PC-3 (cell line): ENCODE data around the gene FOXP1. TPM values are rescaled to one million over a fixed set of nuclear protein-coding genes. Genes with fewer than 3 reads are reported as not detected.

Experiments used
- ATAC-seq: fragments of 200-7000 bp; cut with Tn5 transposase; 2 replicates; pipeline ENCODE4 v1.9.1; 2020; ENCODE audit warnings: mild to moderate bottlenecking, moderate library complexity
- BruUV-seq: library from RNA; stranded (reverse); fragments of 400-500 nt; replicated peaks from 2 replicates; lab custom pipeline; 2021; lab: Mats Ljungman, UMichigan
- CTCF ChIA-PET: fragments of 300-600 bp; sonication (Branson Sonifier 250); formaldehyde crosslinking; loops from one replicate; lab custom pipeline; 2022; ENCODE audit warnings: antibody characterized with exemption; lab: Charles Lee
- POLR2A ChIA-PET: fragments of 300-600 bp; sonication (Branson Sonifier 250); formaldehyde crosslinking; loops from one replicate; lab custom pipeline; 2022; ENCODE audit warnings: antibody characterized with exemption; ENCODE audit not compliant: unreplicated experiment; lab: Charles Lee
- DNase-seq: peaks from one replicate; pipeline ENCODE4 v3.0.0-alpha.2; 2015
- H2AFZ ChIP-seq: fragments of 300-600 bp; sonication (generic); 2 replicates; pipeline ENCODE4 v1.6.0; 2016; ENCODE audit warnings: antibody characterized with exemption, low read length
- H3F3A ChIP-seq: fragments of 300-600 bp; sonication (generic); one replicate; pipeline ENCODE4 v1.6.0; 2017; ENCODE audit warnings: antibody characterized with exemption, low read length, control low read depth, mild to moderate bottlenecking; ENCODE audit not compliant: unreplicated experiment
- H3K27ac ChIP-seq: fragments of 300-600 bp; sonication (generic); 2 replicates; pipeline ENCODE4 v1.5.1; 2016; ENCODE audit warnings: mild to moderate bottlenecking, low read length
- H3K27me3 ChIP-seq: fragments of 300-600 bp; sonication (generic); 2 replicates; pipeline ENCODE4 v1.6.1; 2016; ENCODE audit warnings: low read length, mixed read lengths
- H3K36me3 ChIP-seq: fragments of 300-600 bp; sonication (generic); 2 replicates; pipeline ENCODE4 v1.6.1; 2016; ENCODE audit warnings: low read depth, mixed run types, low read length, mixed read lengths
- H3K4me1 ChIP-seq: fragments of 300-600 bp; sonication (generic); 2 replicates; pipeline ENCODE4 v1.5.1; 2016; ENCODE audit warnings: low read length; ENCODE audit not compliant: insufficient read depth
- H3K4me2 ChIP-seq: fragments of 300-600 bp; sonication (generic); 2 replicates; pipeline ENCODE4 v1.6.0; 2016; ENCODE audit warnings: low read length
- H3K4me3 ChIP-seq: fragments of 300-600 bp; sonication (generic); 2 replicates; pipeline ENCODE4 v1.5.1; 2016; ENCODE audit warnings: mild to moderate bottlenecking, low read length, mixed read lengths
- H3K79me2 ChIP-seq: fragments of 300-600 bp; sonication (generic); 2 replicates; pipeline ENCODE4 v1.6.1; 2017; ENCODE audit warnings: low read length, mixed read lengths
- H3K9ac ChIP-seq: fragments of 300-600 bp; sonication (generic); 2 replicates; pipeline ENCODE4 v1.6.0; 2016; ENCODE audit warnings: mild to moderate bottlenecking, low read length
- H3K9me2 ChIP-seq: fragments of 300-600 bp; sonication (generic); replicated peaks from 2 replicates; pipeline ENCODE4 v1.6.1; 2016; ENCODE audit warnings: mixed run types, low read length, mixed read lengths
- H3K9me3 ChIP-seq: fragments of 300-600 bp; sonication (generic); 2 replicates; pipeline ENCODE4 v1.6.1; 2016; ENCODE audit warnings: low read length, mixed read lengths
- H4K20me1 ChIP-seq: fragments of 300-600 bp; sonication (generic); 2 replicates; pipeline ENCODE4 v1.6.1; 2016; ENCODE audit warnings: low read length, mixed read lengths
- CTCF ChIP-seq: fragments of 300-600 bp; sonication (generic); conservative IDR thresholded peaks from 2 replicates; pipeline ENCODE4 v1.5.1; 2017; ENCODE audit warnings: antibody characterized with exemption, low read depth, mild to moderate bottlenecking, low read length
- EZH2 ChIP-seq: fragments of 300-600 bp; sonication (generic); IDR thresholded peaks from one replicate; pipeline ENCODE4 v1.6.1; 2017; ENCODE audit warnings: antibody characterized with exemption, mild to moderate bottlenecking, low read length; ENCODE audit not compliant: unreplicated experiment
- EZH2phosphoT487 ChIP-seq: fragments of 300-600 bp; sonication (generic); IDR thresholded peaks from 2 replicates; pipeline ENCODE4 v1.6.1; 2018; ENCODE audit warnings: mild to moderate bottlenecking, antibody characterized with exemption, low read length, borderline replicate concordance
- intact Hi-C: fragments of 100-400 bp; cut with micrococcal nuclease; formaldehyde crosslinking; loops from 2 replicates; pipeline ENCODE4 v1.9.0; 2023
- total RNA-seq: library from RNA; depleted of rRNA; stranded (reverse); fragments of >200 nt; gene quantifications from 2 replicates; pipeline ENCODE4 v1.2.3, GENCODE V29; 2014

FOXP1 gene
- total RNA-seq, 1 experiment from 2014 or later, result 35.3 TPM

GRCh38 chr3:71429597-71429988 lies 153.9 kb downstream of the FOXP1 start:
- H3K4me1 ChIP-seq, result peaks cover 28% of the 10 kb centered on the region
- TF ChIP-seq CTCF (no peak), EZH2phosphoT487 (no peak), EZH2 (no peak)
- H3K9ac ChIP-seq, result no peak overlapping the region
- H3K27ac ChIP-seq, result no peak overlapping the region
- H3K4me3 ChIP-seq, result no peak overlapping the region
- no TSS peak for BruUV-seq
- no peaks in the 10 kb centered on the region for H4K20me1 ChIP-seq
- intact Hi-C loops, result loop anchor here (10.0 kb wide), 1 partner anchor 365 kb away; no protein-coding TSS in a partner anchor
- POLR2A ChIA-PET, result no interaction called here
- no peaks in the 10 kb centered on the region for H3K9me3 ChIP-seq
- H3K79me2 ChIP-seq, result no peaks in the 10 kb centered on the region
- H3K9me2 ChIP-seq, result no peaks in the 10 kb centered on the region
- no peaks in the 10 kb centered on the region for H3F3A ChIP-seq
- no peak overlapping the region for H3K4me2 ChIP-seq
- no peak for DNase-seq
- H3K36me3 ChIP-seq, result no peaks in the 10 kb centered on the region
- H2AFZ ChIP-seq, result no peak overlapping the region
- no peak for ATAC-seq
- no peaks in the 10 kb centered on the region for H3K27me3 ChIP-seq
- CTCF ChIA-PET, result no interaction called here

- H3K9ac ChIP-seq, result no peak overlapping the region
- ATAC-seq (no peak), DNase-seq (no peak)
- H4K20me1 ChIP-seq, result no peaks in the 10 kb centered on the region
- no peaks in the 10 kb centered on the region for H3F3A ChIP-seq
- H3K9me2 ChIP-seq, result no peaks in the 10 kb centered on the region
- no peaks in the 10 kb centered on the region for H3K79me2 ChIP-seq
- ChIA-PET POLR2A (no interaction called here), CTCF (no interaction called here)
- H3K4me3 ChIP-seq, result no peak overlapping the region
- no peaks in the 10 kb centered on the region for H3K9me3 ChIP-seq
- H2AFZ ChIP-seq, result no peak overlapping the region
- H3K27ac ChIP-seq, result no peak overlapping the region
- H3K36me3 ChIP-seq, result no peaks in the 10 kb centered on the region
- no peaks in the 10 kb centered on the region for H3K27me3 ChIP-seq
- peaks cover 28% of the 10 kb centered on the region for H3K4me1 ChIP-seq
- intact Hi-C loops, result loop anchor here (10.0 kb wide), 1 partner anchor 364 kb away; no protein-coding TSS in a partner anchor
- no peak overlapping the region for H3K4me2 ChIP-seq
- TF ChIP-seq CTCF (no peak), EZH2 (no peak), EZH2phosphoT487 (no peak)
- no TSS peak for BruUV-seq
These were observed 154.5 kb downstream of the FOXP1 start for GRCh38 chr3:71428841-71429596.
